ENCODE results near the gene TMEM203. TPM values are rescaled to one million over a fixed set of nuclear protein-coding genes. Genes with fewer than 3 reads are reported as not detected.

The TMEM203 gene
- total and polyA plus RNA-seq, 2 of the 4 experiments (the other 2 are of a cell fraction), result 18.8 to 40.6 TPM

- Histone ChIP-seq H2BK20ac (ENCODE audit: low read depth, low read length) (no peak overlapping the region), H3K36me3 (ENCODE audit: control insufficient read depth, insufficient read depth, low read length) (no peaks in the 10 kb centered on the region), H3K27ac (ENCODE audit: insufficient read depth, low read length) (peak overlapping the region; percentile 91), H2BK120ac (ENCODE audit: low read depth, low read length) (no peak overlapping the region), H4K8ac (ENCODE audit: low read depth in 2 of 2, low read length in 2 of 2) (peak overlapping the region; percentile 97 to 98), H3K4me2 (ENCODE audit: low read depth, low read length) (peak overlapping the region; percentile 86), H3K4me1 (ENCODE audit: control insufficient read depth, insufficient read depth, low read length) (peaks cover 24% of the 10 kb centered on the region), H3K27me3 (ENCODE audit: control insufficient read depth, insufficient read depth, low read length) (no peaks in the 10 kb centered on the region), H3K18ac (ENCODE audit: low read depth, low read length) (no peak overlapping the region), H2AK9ac (replicated peaks; ENCODE audit: low read depth, low read length, poor library complexity) (peak overlapping the region; percentile 94), H3K9me1 (ENCODE audit: insufficient read depth, low read length) (0 out of 2 replicates have a peak, but pooled peaks cover 2% of the 10 kb centered on the region), H3K56ac (ENCODE audit: extremely low read depth, insufficient read depth, low read length) (peak overlapping the region; percentile 25; the same call in 1 of the 2 replicates), H3K9me3 (ENCODE audit: control insufficient read depth, insufficient read depth, low read length) (no peaks in the 10 kb centered on the region), H3K9ac (ENCODE audit: low read depth, low read length) (peak overlapping the region; percentile 93), H2BK15ac (ENCODE audit: low read depth, low read length) (no peak overlapping the region), H3K23ac (ENCODE audit: low read depth, low read length) (peak overlapping the region; percentile 68), H4K5ac (ENCODE audit: low read depth, low read length) (peak overlapping the region; percentile 83), H4K20me1 (ENCODE audit: insufficient read depth, low read length) (peaks cover 32% of the 10 kb centered on the region), H2AK5ac (ENCODE audit: low read depth, low read length) (peak overlapping the region; percentile 98), H3K4me3 (ENCODE audit: insufficient read depth, low read depth, low read length) (peak overlapping the region; percentile 88), H3K79me1 (ENCODE audit: low read depth in 1 of 2, low read length in 2 of 2) (peaks cover 34 to 81% of the 10 kb centered on the region in 2 experiments), H2BK5ac (ENCODE audit: low read depth, low read length, poor library complexity, severe bottlenecking) (peak overlapping the region; percentile 61), H4K91ac (ENCODE audit: insufficient read depth, low read depth, low read length) (peak overlapping the region; percentile 93; the same call in 1 of the 2 replicates), H2AFZ (replicated peaks; ENCODE audit: low read length, poor library complexity) (peak overlapping the region; percentile 100), H3K4ac (ENCODE audit: low read depth, low read length) (peak overlapping the region; percentile 97), H3K14ac (replicated peaks; ENCODE audit: low read depth, low read length) (peak overlapping the region; percentile 93)
- BruUV-seq (replicated peaks), result no TSS peak
- CTCF ChIA-PET, result no interaction called here
- in situ Hi-C loops (cut with MboI; ENCODE audit: low sequenced_read_pairs) (no loop called here), dilution Hi-C loops (cut with HindIII; ENCODE audit: low sequenced_read_pairs, unreplicated experiment) (no loop called here), intact Hi-C loops (cut with micrococcal nuclease) (no loop called here)
- 3% methylated on average over 7 of the region's 23 CpGs; no CpG with 5 or more reads in 1 of the 2 experiments for WGBS, 2 experiments (ENCODE audit: extremely low coverage in 2 of 2, insufficient read length in 1 of 2)
- no peak for DNase-seq
- ATAC-seq (ENCODE audit: low read depth), result no peak
- POLR2A ChIA-PET (ENCODE audit: unreplicated experiment), result interaction anchor here (0.6 to 0.9 kb wide), 3 partner anchors 12 to 39 kb away, joined by 3 to 16 read pairs (median 4); partner anchors contain the start of gene SSNA1
- TF ChIP-seq FOS (IDR thresholded peaks at IDR 0.05; ENCODE audit: low read depth, low read length) (no peak), USF2 (IDR thresholded peaks at IDR 0.05; ENCODE audit: low read depth, low read length) (no peak), CHD1 (IDR thresholded peaks at IDR 0.05; ENCODE audit: low read depth, low read length) (no peak), RAD21 (IDR thresholded peaks at IDR 0.05; ENCODE audit: low read length) (no peak), MXI1 (IDR thresholded peaks at IDR 0.05; ENCODE audit: borderline replicate concordance, low read depth, low read length) (no peak), RFX5 (IDR thresholded peaks at IDR 0.05; ENCODE audit: low read depth, low read length) (no peak), SMC3 (IDR thresholded peaks at IDR 0.05; ENCODE audit: low read depth, low read length) (no peak), RCOR1 (IDR thresholded peaks at IDR 0.05; ENCODE audit: insufficient replicate concordance, low read length) (no peak), NFE2L2 (IDR thresholded peaks at IDR 0.05; ENCODE audit: low read depth, low read length) (no peak), MAZ (IDR thresholded peaks at IDR 0.05; ENCODE audit: borderline replicate concordance, low read depth, low read length) (no peak), BHLHE40 (IDR thresholded peaks at IDR 0.05; ENCODE audit: low read depth, low read length) (no peak), POLR2A (IDR thresholded peaks at IDR 0.05; ENCODE audit: low read depth, low read length) (no peak), MAFK (IDR thresholded peaks at IDR 0.05; ENCODE audit: low read depth, low read length) (no peak), CTCF (conservative IDR thresholded peaks at IDR 0.05; ENCODE audit: low read depth, low read length) (no peak)
- TF ChIP-seq, protein P1, sequence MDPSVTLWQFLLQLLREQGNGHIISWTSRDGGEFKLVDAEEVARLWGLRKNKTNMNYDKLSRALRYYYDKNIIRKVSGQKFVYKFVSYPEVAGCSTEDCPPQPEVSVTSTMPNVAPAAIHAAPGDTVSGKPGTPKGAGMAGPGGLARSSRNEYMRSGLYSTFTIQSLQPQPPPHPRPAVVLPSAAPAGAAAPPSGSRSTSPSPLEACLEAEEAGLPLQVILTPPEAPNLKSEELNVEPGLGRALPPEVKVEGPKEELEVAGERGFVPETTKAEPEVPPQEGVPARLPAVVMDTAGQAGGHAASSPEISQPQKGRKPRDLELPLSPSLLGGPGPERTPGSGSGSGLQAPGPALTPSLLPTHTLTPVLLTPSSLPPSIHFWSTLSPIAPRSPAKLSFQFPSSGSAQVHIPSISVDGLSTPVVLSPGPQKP (IDR thresholded peaks at IDR 0.05; ENCODE audit: borderline replicate concordance, low read depth, low read length), result no peak
Observed at GRCh38 chr9:137201205-137201868, 4.1 kb downstream of the TMEM203 start.

All from IMR-90 (cell line).